Osteoblast (primary cell): ENCODE results near the gene SEC14L3. TPM values are rescaled to one million over a fixed set of nuclear protein-coding genes. Genes with fewer than 3 reads are reported as not detected.

Experiments used
- DNase-seq: peaks from one replicate; pipeline ENCODE4 v3.0.0; 2011; ENCODE audit warnings: low spot score, mixed read lengths; ENCODE audit not compliant: insufficient read length; ENCODE audit errors: missing footprints
- H2AFZ ChIP-seq: 2 replicates; pipeline ENCODE4 v1.6.0; 2011; ENCODE audit warnings: mild to moderate bottlenecking, low read length
- H3K27ac ChIP-seq: 2 replicates; pipeline ENCODE4 v1.5.1; 2011; ENCODE audit warnings: mild to moderate bottlenecking, low read depth, low read length, moderate library complexity
- H3K27me3 ChIP-seq: 2 replicates; pipeline ENCODE4 v1.6.0; 2012; ENCODE audit warnings: mild to moderate bottlenecking, control low read depth, inconsistent platforms, low read length, moderate library complexity; ENCODE audit not compliant: insufficient read depth
- H3K36me3 ChIP-seq: 2 replicates; pipeline ENCODE4 v1.5.1; 2011; ENCODE audit warnings: mild to moderate bottlenecking, low read length, control low read depth, moderate library complexity; ENCODE audit not compliant: insufficient read depth
- H3K4me1 ChIP-seq: 2 replicates; pipeline ENCODE4 v1.5.1; 2011; ENCODE audit warnings: mild to moderate bottlenecking, low read length, control low read depth, moderate library complexity; ENCODE audit not compliant: insufficient read depth
- H3K4me2 ChIP-seq: 2 replicates; pipeline ENCODE4 v1.6.0; 2011; ENCODE audit warnings: mild to moderate bottlenecking, low read length; ENCODE audit not compliant: insufficient read depth
- H3K4me3 ChIP-seq: fragments of 200-600 bp; sonication (generic); 3 replicates; pipeline ENCODE4 v1.5.1; 2012; ENCODE audit warnings: mild to moderate bottlenecking, low read length, inconsistent platforms; ENCODE audit not compliant: insufficient read depth
- H3K79me2 ChIP-seq: 2 replicates; pipeline ENCODE4 v1.6.0; 2012; ENCODE audit warnings: mild to moderate bottlenecking, low read length, control low read depth, inconsistent platforms; ENCODE audit not compliant: insufficient read depth
- H3K9me3 ChIP-seq: 2 replicates; pipeline ENCODE4 v1.5.1; 2011; ENCODE audit warnings: low read depth, low read length, control low read depth
- H4K20me1 ChIP-seq: 2 replicates; pipeline ENCODE4 v1.6.0; 2012; ENCODE audit warnings: mild to moderate bottlenecking, low read length, control low read depth; ENCODE audit not compliant: insufficient read depth
- CTCF ChIP-seq: IDR thresholded peaks from 2 replicates; pipeline ENCODE4 v1.5.1; 2011; ENCODE audit warnings: mild to moderate bottlenecking, low read depth, low read length, moderate library complexity; ENCODE audit errors: extremely low read depth
- total RNA-seq: library from RNA; depleted of rRNA; stranded (reverse); fragments of >200 nt; gene quantifications from 2 replicates; pipeline ENCODE4 v1.2.3, GENCODE V29; 2012

SEC14L3 gene
- total RNA-seq, 1 donor: not detected

DNA sequence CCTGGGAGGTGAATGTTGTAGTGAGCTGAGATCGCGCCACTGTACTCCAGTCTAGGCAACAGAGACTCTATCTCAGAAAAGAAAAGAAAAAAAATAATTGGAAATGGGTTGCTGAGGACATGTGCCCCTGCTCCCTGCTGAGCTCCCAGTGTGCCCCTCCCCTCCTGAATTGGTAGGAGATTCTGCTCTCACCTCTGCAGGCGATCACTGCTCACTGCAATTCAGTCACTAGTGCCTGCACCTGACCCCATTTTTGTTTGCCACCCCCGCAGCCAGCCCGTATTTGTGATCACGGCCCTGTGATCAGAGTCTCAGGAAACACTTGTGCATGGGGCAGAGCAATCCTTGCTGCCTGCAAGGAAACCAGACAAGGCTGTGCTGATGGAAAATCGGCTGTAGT, 16.3 kb upstream of the SEC14L3 start:
- no peaks in the 10 kb centered on the region for H3K9me3 ChIP-seq

DNA sequence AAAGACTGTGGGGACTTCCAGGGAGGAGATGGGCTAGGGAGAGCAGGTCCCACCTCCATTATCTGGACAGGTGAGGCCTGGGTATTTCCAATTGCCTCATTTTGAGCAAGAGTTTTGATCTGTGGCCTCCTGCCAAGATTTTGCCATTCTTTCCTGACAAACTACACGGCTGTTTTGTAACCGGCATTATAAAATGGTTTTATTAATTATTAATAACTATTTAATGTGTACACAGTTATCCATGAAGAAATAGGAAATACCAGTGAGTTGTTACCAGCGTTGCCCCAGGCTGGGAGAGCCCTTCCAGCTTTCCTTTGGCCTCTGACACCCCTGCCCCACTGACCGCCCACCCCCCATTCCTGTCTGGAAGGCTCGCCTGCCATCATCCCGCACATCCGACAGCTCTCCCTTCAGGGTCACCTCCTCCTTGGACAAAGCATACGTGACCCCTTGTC, 14.9 kb upstream of the SEC14L3 start:
- Histone ChIP-seq H4K20me1 (no peaks in the 10 kb centered on the region), H3K9me3 (no peaks in the 10 kb centered on the region), H2AFZ (no peak overlapping the region), H3K4me1 (peaks cover 3% of the 10 kb centered on the region), H3K27ac (no peak overlapping the region), H3K27me3 (no peaks in the 10 kb centered on the region), H3K36me3 (no peaks in the 10 kb centered on the region), H3K4me2 (no peak overlapping the region), H3K4me3 (no peak overlapping the region), H3K79me2 (no peaks in the 10 kb centered on the region)
- TF ChIP-seq CTCF: no peak
- DNase-seq: peak; percentile 47

More for the DNA sequence above, 16.3 kb upstream of the SEC14L3 start:
- Histone ChIP-seq H3K27ac (no peak overlapping the region), H3K4me1 (peaks cover 3% of the 10 kb centered on the region), H3K4me2 (no peak overlapping the region), H2AFZ (no peak overlapping the region), H3K36me3 (no peaks in the 10 kb centered on the region), H3K79me2 (no peaks in the 10 kb centered on the region), H4K20me1 (no peaks in the 10 kb centered on the region), H3K4me3 (no peak overlapping the region), H3K27me3 (no peaks in the 10 kb centered on the region)
- no peak for TF ChIP-seq CTCF
- no peak for DNase-seq

DNA sequence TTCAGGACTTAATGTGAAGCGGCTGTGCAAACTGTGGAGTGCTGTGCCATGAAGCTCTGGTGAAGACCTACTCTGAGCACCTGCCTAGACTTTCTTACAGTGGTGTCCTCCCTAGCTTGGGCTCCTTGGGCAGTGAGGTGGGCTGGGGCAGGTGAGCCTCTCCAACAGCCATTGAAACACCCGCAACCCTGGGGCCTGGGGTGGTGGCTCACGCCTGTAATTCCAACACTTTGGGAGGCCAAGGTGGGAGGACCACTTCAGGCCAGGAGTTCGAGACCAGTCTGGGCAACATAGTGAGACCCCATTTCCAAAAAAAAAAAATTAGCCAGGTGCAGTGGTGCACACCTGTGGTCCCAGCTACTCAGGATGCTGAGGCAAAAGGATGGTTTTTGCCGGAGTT, 14.3 kb upstream of the SEC14L3 start:
- Histone ChIP-seq H3K79me2 (no peaks in the 10 kb centered on the region), H4K20me1 (no peaks in the 10 kb centered on the region), H3K4me2 (no peak overlapping the region), H3K4me1 (peaks cover 3% of the 10 kb centered on the region), H3K27me3 (no peaks in the 10 kb centered on the region), H3K36me3 (no peaks in the 10 kb centered on the region), H3K4me3 (no peak overlapping the region), H3K27ac (no peak overlapping the region), H3K9me3 (no peaks in the 10 kb centered on the region), H2AFZ (no peak overlapping the region)
- DNase-seq: no peak
- no peak for TF ChIP-seq CTCF

- H3K4me1 ChIP-seq: peaks cover 3% of the 10 kb centered on the region
- no peaks in the 10 kb centered on the region for H3K9me3 ChIP-seq
- no peak overlapping the region for H3K27ac ChIP-seq
- no peaks in the 10 kb centered on the region for H4K20me1 ChIP-seq
- no peak overlapping the region for H3K4me3 ChIP-seq
- H3K4me2 ChIP-seq: no peak overlapping the region
- peak overlapping the region; percentile 8 for H2AFZ ChIP-seq
- DNase-seq: peak; percentile 97
- no peaks in the 10 kb centered on the region for H3K27me3 ChIP-seq
- no peaks in the 10 kb centered on the region for H3K36me3 ChIP-seq
- peak; percentile 94 for TF ChIP-seq CTCF
- no peaks in the 10 kb centered on the region for H3K79me2 ChIP-seq
Observed at GRCh38 chr22:30485362-30485988, 13.7 kb upstream of the SEC14L3 start.
